Measurements from ENCODE around the gene AKR1C4. TPM values are rescaled to one million over a fixed set of nuclear protein-coding genes. Genes with fewer than 3 reads are reported as not detected.

AKR1C4 gene
- total RNA-seq, 2 donors from 2014 or later = not detected

DNA sequence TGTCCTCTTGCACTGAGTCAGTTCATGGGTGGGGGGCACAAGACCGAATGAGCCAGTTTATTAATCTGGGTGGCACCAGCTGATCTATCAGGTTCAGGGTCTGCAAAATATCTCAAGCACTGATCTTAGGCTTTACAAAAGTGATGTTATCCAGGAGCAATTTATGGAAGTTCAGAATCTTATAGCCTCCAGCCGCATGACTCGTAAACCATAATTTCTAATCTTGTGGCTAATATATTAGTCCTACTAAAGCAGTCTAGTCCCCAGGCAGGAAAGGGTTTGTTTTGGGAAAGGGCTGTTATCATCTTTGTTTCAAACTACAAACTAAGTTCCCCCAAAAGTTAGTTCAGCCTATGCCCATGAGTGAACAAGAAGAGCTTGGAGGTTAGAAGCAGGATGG is 45.6 kb upstream of the AKR1C4 start:
- H3K9me3 ChIP-seq = no peaks in the 10 kb centered on the region
- no peak for DNase-seq (ENCODE audit: low spot score)
- H3K4me3 ChIP-seq = no peak overlapping the region
- no peaks in the 10 kb centered on the region for H3K36me3 ChIP-seq
- no peaks in the 10 kb centered on the region for H3K4me1 ChIP-seq (ENCODE audit: control insufficient read depth in 1 of 2, low read depth in 2 of 2)
- no peak for ATAC-seq (ENCODE audit: insufficient number of reproducible peaks, low FRiP score, low read depth)
- TF ChIP-seq, protein P1, sequence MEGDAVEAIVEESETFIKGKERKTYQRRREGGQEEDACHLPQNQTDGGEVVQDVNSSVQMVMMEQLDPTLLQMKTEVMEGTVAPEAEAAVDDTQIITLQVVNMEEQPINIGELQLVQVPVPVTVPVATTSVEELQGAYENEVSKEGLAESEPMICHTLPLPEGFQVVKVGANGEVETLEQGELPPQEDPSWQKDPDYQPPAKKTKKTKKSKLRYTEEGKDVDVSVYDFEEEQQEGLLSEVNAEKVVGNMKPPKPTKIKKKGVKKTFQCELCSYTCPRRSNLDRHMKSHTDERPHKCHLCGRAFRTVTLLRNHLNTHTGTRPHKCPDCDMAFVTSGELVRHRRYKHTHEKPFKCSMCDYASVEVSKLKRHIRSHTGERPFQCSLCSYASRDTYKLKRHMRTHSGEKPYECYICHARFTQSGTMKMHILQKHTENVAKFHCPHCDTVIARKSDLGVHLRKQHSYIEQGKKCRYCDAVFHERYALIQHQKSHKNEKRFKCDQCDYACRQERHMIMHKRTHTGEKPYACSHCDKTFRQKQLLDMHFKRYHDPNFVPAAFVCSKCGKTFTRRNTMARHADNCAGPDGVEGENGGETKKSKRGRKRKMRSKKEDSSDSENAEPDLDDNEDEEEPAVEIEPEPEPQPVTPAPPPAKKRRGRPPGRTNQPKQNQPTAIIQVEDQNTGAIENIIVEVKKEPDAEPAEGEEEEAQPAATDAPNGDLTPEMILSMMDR (IDR thresholded peaks at IDR 0.05) = no peak
- H3K27me3 ChIP-seq (replicated peaks; ENCODE audit: insufficient read depth) = no peaks in the 10 kb centered on the region
- no peak overlapping the region for H3K27ac ChIP-seq

DNA sequence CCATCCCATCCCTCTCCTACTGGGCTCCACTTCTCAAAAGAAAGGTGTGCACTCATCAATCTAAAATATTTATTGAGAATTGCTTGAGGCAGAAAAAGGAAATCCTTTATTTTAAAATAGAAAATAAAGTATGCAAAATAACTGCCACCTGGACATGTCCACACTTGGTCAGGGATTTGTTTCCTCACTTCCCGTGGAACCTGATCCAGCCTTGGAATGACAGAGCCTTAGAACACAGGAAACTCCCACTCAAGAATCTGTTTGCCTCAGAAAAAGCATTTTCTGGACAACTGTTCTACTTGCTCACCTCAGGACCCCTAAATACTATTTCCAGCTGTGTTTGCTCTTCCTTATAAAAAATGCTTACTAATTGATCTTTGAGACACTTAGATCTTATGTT is 40.7 kb upstream of the AKR1C4 start:
- H3K27me3 ChIP-seq (replicated peaks; ENCODE audit: insufficient read depth) = no peaks in the 10 kb centered on the region
- no peak for DNase-seq (ENCODE audit: low spot score)
- H3K4me1 ChIP-seq (ENCODE audit: control insufficient read depth in 1 of 2, low read depth in 2 of 2) = no peaks in the 10 kb centered on the region
- TF ChIP-seq, protein P1 (IDR thresholded peaks at IDR 0.05) = no peak
- ATAC-seq (ENCODE audit: insufficient number of reproducible peaks, low FRiP score, low read depth) = no peak
- H3K9me3 ChIP-seq = no peaks in the 10 kb centered on the region
- H3K4me3 ChIP-seq = no peak overlapping the region
- H3K27ac ChIP-seq = no peak overlapping the region
- no peaks in the 10 kb centered on the region for H3K36me3 ChIP-seq

DNA sequence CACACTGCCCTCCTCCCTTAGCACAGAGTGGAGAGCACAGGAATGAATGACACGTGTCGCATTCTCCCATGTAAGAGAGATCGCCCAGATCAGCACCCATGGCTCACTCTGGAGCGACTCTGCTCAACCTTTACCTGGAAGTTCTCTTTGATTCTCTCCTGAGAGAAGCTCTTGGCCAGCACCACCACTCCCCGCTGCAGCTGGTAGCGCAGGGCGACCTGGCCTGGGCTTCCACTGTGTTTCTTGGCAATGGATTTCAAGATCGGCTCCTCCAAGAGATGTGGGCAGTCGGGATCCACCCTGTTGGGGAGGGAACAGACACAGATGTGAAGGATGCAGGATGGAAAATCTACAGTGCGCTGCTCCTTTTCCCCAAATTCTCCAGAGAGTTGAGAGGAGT is 39.1 kb upstream of the AKR1C4 start:
- Histone ChIP-seq H3K4me3 (no peak overlapping the region), H3K36me3 (no peaks in the 10 kb centered on the region), H3K9me3 (no peaks in the 10 kb centered on the region), H3K27me3 (replicated peaks; ENCODE audit: insufficient read depth) (no peaks in the 10 kb centered on the region), H3K27ac (no peak overlapping the region), H3K4me1 (ENCODE audit: control insufficient read depth in 1 of 2, low read depth in 2 of 2) (no peaks in the 10 kb centered on the region)
- TF ChIP-seq, protein P1 (IDR thresholded peaks at IDR 0.05) = no peak
- ATAC-seq (ENCODE audit: insufficient number of reproducible peaks, low FRiP score, low read depth) (no peak), DNase-seq (ENCODE audit: low spot score) (no peak)

DNA sequence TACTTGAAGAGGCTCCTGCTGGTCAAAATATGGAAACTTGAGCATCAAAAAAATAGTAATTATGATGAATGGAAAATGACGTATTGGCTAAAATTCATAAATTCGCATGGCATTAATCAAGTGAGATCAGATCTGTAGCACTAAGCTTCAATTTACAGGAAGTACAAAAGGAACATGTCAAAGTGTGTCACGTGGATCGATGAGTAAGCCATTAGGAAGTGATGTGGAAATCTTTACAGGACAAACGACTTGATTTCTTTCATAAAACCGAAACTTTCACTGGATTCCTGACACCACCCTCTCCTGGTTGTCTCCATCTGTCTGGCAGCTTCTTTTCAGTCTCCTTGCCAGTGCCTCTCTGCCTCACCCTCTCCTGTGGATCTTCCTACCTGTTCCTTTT is 37.5 kb upstream of the AKR1C4 start:
- ATAC-seq (ENCODE audit: insufficient number of reproducible peaks, low FRiP score, low read depth) = no peak
- TF ChIP-seq, protein P1 (IDR thresholded peaks at IDR 0.05) = no peak

DNA sequence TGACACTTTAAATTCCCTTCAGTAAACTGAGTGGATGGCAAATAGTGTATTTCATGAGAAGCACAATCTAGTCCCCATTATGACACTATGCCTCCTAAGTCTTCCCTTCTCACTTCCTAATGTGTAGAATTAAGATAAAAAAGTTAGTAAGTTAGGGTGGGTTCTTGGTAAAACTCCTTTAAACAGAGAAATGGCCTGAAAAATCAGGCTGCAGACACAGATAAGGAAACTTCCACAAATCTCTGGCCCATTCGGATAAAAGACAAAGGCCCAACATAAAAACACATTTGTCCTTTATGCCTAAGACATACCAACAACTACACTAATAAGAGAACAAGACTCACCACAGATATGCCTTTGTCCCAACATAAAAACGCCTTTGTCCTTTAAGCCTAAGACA is 33.1 kb upstream of the AKR1C4 start:
- ATAC-seq (ENCODE audit: insufficient number of reproducible peaks, low FRiP score, low read depth) (no peak), DNase-seq (ENCODE audit: low spot score) (no peak)
- Histone ChIP-seq H3K4me1 (ENCODE audit: control insufficient read depth in 1 of 2, low read depth in 2 of 2) (no peaks in the 10 kb centered on the region), H3K27me3 (replicated peaks; ENCODE audit: insufficient read depth) (no peaks in the 10 kb centered on the region), H3K27ac (no peak overlapping the region), H3K9me3 (peaks cover 31% of the 10 kb centered on the region), H3K36me3 (no peaks in the 10 kb centered on the region), H3K4me3 (no peak overlapping the region)
- TF ChIP-seq, protein P1 (IDR thresholded peaks at IDR 0.05) = no peak

More for the DNA sequence above, 37.5 kb upstream of the AKR1C4 start:
- Histone ChIP-seq H3K27ac (no peak overlapping the region), H3K9me3 (peaks cover 3% of the 10 kb centered on the region), H3K36me3 (no peaks in the 10 kb centered on the region), H3K27me3 (replicated peaks; ENCODE audit: insufficient read depth) (no peaks in the 10 kb centered on the region), H3K4me3 (no peak overlapping the region), H3K4me1 (ENCODE audit: control insufficient read depth in 1 of 2, low read depth in 2 of 2) (no peaks in the 10 kb centered on the region)
- DNase-seq (ENCODE audit: low spot score) = no peak
